NCI-H2107 treated with DMSO at 0.1 percent for 48 hours (cell line): ENCODE results near the gene AKIRIN1.
"Not testable (repeated sequence)": the region's sequence is repeated elsewhere in the genome, so short reads cannot be mapped to it uniquely, and the experiment has no call there.

Experiments used
- DNase-seq: peaks from one replicate; lab custom pipeline; 2025; ENCODE audit not compliant: unreplicated experiment; lab: John Stamatoyannopoulos, UW

AKIRIN1 gene, protein sequence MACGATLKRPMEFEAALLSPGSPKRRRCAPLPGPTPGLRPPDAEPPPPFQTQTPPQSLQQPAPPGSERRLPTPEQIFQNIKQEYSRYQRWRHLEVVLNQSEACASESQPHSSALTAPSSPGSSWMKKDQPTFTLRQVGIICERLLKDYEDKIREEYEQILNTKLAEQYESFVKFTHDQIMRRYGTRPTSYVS

DNA sequence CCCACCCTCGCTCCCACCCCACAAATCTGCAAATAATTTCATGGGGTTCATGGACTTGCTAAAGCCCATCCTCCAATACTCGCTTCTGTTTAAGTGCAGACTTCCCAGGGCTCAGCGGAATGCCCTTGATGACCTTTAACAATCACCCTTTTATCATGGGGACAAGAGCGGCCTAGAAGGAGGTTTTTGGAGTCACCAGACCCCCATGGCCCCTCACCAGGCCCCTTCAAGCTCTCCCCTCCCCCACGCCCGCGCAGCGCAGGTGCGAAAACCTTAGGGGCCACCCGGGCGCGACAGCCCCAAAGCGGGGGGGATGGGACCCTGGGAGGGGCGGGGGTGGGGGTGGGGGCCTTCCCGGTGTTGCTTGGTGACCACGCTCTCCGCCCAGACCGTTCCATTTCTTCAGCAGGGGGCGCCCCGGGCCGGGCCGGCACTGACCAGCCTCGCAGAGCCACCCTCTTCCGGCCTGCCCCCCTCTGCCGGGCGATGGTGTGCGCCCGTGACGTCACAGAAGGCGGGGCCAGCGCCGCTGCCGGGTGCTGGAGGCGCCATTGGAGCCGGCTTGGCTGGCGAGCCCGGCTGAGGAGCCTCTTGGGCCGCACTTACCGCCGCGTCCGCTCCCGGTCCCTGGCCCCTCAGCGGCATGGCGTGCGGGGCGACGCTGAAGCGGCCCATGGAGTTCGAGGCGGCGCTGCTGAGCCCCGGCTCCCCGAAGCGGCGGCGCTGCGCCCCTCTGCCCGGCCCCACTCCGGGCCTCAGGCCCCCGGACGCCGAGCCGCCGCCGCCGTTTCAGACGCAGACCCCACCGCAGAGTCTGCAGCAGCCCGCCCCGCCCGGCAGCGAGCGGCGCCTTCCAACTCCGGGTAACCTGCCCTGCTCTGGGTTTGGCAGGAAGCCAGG lies at the start of gene AKIRIN1:
AKIRIN1 (plus strand) TSS at position 539 of the 900 bp plus-strand sequence; CDS start at position 644, 105 bp downstream.
- peak; percentile 100 for DNase-seq

DNA sequence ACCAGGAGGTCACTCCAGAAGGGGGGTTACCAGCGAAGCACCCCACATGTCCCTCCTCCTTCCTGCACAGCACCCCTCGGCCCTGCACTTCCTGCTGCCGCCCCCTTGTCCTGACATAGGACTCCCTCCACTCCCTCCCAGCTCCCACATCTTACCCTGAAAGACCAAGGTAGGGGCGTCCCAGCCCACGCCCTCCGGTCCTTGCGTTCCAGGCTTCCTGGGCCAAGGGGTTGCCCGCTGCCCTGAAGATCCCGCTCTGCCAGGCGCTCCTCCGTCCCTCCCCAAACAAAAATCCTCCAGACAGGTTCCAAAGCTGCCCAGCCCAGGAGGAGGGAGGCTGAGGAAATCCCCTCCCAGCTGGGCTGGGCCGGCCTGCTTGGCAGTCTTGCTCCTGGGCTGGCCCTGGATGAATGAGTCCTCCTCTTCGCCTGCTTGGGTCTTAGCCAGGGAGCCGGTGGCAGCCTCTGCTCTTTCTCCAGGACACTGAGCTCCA lies 49.5 kb upstream of the AKIRIN1 start, which contains the start of gene RHBDL2:
RHBDL2 (minus strand) TSS at position 304 of the 493 bp plus-strand sequence. CDS start 22,618 bp downstream, outside the sequence.
- DNase-seq: no peak

DNA sequence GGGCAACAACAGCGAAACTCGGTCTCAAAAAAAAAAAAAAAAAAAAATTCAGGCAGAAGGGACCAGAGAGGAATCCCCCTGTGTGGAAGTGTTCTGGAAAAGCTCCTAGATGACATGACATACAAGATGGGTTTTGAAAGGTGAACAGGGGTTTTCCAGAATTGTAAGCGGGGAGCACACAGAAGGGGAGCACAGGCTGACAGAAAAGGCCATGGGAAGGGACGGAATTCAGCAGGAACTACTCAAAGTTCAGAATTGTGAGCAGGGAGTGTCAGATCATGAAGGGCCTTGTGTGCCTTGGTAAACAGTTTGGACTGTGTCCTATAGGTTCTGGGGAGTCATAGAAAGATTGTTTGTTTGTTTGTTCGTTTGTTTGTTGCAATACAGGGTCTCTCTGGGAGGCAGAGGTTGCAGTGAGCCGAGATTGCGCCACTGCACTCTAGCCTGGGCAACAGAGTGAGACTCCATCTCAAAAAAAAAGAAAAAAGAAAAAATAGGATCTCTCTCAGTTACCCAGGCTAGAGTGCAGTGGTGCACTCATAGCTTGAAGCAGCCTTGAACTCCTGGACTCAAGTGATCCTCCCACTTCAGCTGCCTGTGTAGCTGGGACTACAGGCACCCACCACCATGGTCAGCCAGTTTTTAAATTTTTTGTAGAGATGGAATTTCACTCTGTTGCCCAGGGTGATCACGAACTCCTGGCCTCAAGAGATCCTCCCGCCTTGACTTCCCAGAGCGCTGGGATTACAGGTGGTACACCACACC lies 48.2 kb upstream of the AKIRIN1 start:
- DNase-seq: no peak

DNA sequence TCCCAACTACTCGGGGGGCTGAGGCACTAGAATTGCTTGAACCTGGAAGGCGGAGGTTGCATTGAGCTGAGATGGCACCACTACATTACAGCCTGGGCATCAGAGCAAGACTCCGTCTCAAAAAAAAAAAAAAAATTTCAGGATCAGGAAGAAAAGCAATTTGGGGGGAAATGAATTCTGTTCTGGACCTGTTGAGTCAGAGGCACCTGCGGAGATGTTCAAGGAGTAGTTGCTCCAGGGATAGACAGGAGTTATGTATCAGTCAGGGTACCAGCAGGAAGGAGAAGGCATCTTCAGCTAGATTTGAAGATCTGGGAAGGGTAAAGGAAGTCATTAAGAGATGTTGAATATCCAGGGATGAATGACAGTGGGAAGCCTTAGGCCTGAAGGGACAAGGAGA lies 46.5 kb upstream of the AKIRIN1 start:
- DNase-seq: no peak

DNA sequence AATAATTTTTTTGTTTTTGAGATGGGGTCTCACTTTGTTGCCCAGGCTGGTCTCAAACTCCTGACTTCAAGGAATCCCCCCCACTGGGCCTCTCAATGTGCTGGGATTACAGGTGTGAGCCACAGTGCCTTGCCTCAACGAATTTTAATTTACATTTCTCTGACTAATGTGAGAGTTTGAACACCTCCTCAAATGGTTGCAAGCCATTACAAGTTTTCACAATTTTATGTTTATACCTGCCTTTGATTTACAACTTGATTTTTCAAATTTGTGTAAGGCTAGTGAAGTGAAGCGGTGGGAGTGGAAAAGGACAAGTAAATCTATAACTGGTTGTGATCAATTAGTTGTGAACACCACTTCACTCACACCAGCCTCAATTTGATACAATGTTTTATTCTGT lies 40.5 kb upstream of the AKIRIN1 start:
- no peak for DNase-seq

DNA sequence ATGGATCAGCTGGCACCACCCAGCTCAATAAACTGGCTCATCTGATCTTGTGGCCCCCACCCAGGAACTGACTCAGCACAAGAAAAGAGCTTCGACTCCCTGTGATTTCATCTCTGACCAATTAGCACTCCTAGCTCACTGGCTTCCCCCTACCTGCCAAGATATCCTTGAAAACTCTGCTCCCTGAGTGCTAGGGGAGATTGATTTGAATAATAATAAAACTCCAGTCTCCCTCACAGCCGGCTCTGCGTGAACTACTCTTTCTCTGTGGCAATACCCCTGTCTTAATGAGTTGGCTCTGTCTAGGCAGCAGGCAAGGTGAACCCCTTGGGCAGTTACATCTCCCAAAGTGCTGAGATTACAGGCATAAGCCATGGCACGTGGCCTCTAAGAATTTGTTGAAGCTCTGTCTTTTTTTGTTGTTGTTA lies 37.6 kb upstream of the AKIRIN1 start:
- DNase-seq: no peak

DNA sequence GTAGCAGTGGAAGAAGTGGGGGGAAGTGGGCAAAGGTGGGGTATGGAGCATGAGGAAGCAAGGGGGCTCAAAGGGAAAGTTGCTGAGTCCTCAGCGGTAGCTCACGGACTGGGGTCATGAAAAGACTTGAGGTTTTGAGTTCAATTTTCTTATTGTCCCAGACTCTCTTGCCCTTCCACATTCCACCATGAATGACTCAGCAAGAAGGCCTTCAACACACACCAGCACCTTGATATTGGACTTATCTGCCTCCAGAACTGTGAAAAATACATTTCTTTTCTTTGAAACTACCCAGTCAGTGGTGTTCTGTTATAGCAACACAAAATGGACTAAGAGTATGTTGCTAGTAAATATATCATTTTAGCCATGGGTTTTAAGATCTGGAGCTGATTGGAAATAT lies 32.1 kb upstream of the AKIRIN1 start:
- DNase-seq: no peak

DNA sequence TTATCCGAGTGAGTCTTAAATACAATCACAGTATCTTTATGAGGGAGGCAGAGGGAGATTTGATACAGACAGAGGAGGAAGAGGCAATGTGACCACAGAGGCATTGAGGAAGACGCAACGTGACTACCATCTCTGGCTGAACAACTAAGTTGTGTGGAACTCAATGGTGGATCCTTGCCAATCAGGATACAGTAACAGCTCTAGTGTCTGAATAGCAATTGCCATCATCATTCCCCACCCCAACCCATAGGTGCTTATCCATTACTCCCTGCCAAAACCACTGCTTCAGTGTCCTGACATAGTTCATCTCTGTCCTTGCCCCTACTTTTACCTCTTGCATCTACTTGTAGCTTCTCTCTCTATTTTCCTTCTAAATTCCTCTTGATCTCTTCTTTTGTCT lies 29.0 kb upstream of the AKIRIN1 start:
- DNase-seq: no peak

DNA sequence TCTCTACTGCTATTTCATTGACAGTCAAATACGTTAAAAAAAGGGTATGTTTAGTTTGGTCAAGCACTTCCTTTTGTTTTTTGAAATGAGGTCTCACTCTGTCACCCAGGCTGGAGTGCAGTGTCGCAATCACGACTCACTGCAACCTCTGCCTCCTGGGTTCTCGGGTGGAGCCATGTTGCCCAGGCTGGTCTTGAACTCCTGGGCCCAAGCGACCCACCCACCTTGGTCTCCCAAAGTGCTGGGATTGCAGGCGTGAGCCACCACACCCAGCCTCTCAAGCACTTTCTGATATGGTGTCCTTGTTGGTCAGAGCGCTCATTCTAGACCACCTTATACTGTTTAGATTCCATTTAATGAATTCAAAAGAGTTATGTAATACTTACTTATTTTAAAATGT lies 28.5 kb upstream of the AKIRIN1 start:
- DNase-seq: no peak

DNA sequence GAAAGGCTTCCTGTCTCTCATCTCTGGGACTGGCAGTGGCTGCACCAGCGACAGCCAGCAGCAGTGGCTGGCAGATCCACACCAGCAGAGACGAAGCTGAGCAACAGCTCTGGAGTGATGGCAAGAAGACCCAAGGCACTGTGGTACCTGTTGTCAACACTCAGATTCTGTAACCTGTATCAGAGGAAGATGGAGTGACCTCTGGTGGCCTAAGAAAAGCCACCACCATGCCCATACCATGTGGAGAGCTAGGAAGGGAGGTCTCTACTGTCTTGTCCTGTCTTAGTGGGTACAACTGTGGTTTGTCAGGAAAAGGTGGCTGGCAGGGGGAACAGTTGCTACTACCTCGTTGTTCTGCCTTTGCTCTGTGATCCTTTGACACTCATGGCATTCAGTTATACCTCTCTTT lies 26.9 kb upstream of the AKIRIN1 start:
- no peak for DNase-seq

DNA sequence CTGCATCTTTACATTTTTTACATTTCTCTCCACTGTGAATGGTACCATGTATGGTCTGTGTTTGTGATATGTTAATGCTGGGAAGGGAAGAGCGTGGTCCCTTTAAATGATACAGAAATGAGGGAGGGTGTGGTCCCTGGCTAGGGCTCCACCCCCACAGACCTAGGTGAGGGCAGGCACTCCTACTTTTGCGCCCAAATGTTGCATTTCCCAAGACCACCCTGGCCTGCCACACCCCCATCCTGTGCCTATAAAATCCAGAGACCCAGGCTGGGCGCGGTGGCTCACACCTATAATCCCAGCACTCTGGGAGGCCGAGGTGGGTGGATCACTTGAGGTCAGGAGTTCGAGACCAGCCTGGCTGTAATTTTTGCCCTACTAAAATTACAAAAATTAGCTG lies 17.9 kb upstream of the AKIRIN1 start:
- DNase-seq: not testable (repeated sequence)

DNA sequence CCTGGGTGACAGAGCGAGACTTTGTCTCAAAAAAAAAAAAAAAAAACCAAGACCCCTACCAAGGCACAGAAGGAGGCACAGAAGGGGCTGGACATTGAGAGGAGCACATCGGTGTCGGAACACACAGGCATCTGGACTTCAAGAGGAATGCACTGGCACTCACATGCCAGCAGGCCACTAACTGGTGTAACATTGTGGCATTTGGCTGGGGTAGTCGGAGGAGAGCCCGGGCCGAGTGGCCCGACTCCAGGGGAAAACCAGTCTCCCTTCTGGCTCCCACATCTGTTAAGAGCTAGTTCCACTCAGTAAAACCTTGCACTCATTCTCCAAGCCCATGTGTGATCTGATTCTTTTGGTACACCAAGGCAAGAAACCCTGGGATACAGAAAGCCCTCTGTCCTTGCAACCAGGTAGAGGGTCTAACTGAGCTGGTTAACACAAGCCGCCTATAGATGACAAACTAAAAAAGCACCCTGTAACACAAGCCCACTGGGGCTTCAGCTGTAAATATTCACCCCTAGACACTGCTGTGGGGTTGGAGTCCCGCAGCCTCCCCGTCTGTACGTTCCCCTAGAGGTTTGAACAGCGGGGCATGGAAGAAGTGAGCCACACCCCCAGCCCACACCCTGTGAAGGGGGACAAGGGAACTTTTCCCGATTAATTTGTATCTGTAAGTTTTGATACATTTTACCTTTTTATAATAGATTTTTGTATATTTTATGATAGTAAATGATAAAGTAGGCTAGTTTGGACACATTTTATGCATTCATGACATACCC lies 17.2 kb upstream of the AKIRIN1 start:
- DNase-seq: no peak

DNA sequence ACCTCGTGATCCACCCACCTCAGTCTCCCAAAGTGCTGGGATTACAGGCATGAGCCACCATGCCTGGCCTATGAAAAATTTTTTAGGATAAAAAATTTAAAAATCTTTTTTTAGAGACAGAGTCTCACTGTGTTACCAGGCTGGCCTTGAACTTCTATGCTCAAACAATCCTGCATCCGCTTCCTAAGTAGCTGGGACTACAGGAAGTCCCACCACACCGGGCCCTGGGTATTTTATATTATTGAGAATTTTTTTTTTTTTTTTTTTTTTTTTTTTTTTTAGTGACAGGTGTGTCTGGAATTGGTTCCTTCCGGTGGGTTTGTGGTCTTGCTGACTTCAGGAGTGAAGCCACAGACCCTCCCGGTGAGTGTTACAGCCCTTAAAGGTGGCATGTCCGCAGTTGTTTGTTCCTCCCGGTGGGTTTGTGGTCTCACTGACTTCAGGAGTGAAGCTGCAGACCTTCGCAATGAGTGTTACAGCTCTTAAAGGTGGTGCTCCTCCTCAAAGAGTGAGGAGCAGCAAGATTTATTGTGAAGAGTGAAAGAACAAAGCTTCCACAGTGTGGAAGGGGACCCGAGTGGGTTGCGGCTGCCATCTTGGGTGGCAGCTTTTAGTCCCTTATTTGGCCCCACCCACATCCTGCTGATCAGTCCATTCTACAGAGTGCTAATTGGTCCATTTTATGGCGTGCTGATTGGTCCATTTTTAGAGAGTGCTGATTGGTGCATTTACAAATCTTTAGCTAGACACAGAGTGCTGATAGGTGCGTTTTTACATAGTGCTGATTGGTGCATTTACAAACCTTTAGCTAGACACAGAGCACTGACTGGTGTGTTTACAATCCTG lies 13.5 kb upstream of the AKIRIN1 start:
- not testable (repeated sequence) for DNase-seq

DNA sequence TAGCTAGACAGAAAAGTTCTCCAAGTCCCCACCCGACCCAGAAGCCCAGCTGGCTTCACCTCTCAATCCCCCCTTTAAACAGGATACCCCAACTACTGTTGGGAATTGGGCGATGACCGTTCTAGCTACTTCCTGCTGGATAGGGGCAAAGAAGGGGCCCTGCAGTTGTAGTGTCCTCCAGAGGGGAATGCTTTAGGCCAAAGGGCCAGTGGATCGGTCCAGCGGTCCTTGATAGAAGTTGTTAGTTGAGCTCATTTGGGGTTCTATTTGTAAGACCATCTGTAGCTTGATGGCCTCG lies 12.9 kb upstream of the AKIRIN1 start:
- not testable (repeated sequence) for DNase-seq

DNA sequence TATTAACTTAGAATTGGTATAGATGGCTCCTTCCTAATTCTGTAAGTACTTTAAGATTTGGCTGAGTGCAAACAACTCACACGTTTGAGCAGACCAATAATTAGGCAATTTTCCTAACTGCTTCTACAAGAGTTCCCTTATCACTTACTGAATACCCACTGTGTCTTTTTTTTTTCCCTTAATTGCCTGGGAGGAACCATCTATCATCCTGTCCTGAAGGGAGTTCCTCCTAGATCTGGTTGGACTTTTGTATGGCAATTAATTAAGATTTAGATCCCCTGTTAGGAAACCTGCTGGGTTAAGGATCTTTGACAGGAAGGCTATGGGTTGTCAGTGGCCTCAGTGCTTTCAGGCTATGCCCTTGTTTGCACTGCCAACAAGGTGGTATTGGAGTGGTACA lies 11.7 kb upstream of the AKIRIN1 start:
- not testable (repeated sequence) for DNase-seq

DNA sequence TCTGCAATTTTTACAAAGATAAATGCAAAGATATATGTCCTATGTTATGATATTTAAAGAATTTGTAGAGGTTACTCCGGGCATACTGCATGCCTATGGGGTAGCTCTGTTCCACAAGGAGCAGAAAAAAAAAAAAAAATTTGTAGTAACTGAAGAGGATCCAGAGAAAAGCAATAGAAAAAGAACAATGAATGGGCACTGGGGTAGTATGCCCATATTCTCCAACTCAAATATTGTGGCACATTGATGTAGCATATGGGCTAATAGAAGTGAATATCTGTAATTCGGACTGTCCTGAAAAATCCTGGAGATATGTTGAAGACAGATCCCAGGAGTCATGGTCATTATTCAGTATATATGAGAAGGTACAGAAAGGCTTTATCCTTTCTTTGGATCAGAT lies 1.1 kb upstream of the AKIRIN1 start:
- no peak for DNase-seq

DNA sequence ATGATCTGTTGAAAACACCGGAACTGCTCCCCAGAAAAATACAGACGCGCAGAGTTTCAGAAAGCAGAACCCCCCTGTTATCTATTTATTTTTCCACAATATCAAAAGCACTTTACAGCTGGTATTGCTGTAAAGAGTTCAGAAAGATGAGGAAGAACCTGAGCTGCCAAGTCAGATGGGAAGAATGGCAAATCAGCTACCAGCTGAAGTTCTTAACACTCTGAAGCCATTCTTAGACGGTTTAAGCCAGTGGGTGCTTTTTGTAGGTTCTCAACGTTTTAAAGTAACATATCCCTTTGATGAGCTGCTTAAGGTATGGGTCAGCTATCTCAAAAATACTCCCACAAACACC lies 714 bp upstream of the AKIRIN1 start:
- DNase-seq: peak; percentile 100

DNA sequence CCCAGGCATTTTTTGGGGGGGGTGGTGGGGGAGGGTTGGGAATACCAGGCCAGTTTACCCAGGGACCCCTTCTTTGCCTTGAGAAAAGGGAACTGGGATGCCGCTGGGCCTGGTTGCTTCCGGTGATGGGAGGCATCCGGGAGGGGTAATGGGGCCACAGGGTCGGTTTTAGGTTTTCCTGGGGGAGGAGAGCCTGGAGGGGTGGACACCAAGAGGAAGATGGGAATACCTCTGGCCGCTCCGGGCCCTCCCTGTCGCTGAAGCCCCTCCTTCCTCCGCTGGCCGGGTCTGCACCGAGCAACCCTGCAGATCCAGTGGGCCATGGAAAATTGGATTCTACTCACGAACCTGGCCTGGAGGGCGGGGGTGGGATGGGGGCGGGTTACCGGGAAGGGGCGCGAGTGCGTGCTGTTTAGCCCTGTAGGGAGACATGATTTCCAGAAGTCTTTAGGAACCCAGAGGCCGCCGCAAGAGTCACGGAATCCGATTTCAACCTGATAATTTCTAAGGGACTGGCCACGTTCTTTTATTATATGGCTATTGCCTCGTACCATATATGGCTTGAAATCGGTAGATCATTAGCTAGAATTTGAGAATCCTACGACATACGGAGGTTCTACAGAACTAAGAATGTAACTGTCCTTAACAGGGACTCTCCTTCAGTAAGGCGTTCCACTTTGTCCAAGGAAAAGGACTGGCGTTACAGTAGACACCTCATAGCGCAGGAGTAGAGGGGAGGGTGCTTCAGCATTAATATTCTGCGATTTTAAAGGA lies 749 bp downstream of the AKIRIN1 start:
- DNase-seq: peak; percentile 100

DNA sequence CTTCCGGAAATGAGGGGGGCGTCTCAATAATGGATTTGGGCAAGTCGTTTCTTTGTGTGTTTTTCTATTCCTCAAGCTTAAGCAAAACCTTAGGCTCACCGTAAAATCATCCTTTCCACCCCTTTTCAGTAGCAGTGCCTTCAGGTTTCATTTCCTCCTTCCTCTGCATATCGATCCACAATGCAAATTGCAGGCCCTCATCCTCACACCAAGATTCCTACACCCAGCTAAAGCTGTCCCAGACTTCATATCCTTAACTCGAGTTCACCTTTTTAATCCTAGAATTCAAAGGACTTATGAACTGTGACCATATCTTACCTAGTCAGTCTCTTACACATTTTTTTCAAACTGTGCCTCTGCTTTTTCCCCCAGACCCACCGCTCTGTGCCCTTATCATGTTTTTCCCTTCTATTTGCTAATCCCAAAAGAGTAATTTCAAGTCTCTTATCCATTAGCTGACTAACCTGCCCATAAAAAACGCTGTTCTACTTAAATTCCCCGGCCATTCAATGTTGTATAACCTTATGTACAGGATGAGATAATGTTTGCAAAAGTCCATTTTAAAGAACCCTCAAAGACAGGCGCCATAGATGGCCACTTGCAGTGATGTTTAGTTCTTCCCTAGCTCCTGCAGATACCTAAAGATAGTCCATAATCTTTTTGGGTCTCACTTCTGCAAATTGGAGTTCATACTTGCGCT lies 1.5 kb downstream of the AKIRIN1 start:
- peak; percentile 100 for DNase-seq
